Measurements from ENCODE around the gene CPXCR1.
"Not testable (repeated sequence)": the region's sequence is repeated elsewhere in the genome, so short reads cannot be mapped to it uniquely, and the experiment has no call there.

The CPXCR1 gene

GRCh38 chrX:88746925-88747324, at the start of gene CPXCR1:
Gene CPXCR1, plus strand, starts transcription at chrX:88747225. Its CDS starts 6,190 bp downstream, at chrX:88753415.
- H3K27me3 ChIP-seq (ENCODE audit: insufficient read depth, low read length), result no peaks in the 10 kb centered on the region
- no peak within 1 kb of the TSS for H2AFZ ChIP-seq (ENCODE audit: low read depth, low read length)
- H3K36me3 ChIP-seq (ENCODE audit: insufficient read depth, low read length), result no peaks in the 10 kb centered on the region
- no peaks in the 10 kb centered on the region for H3K9me3 ChIP-seq (ENCODE audit: low read length)
- no peak within 1 kb of the TSS for H3K4me3 ChIP-seq (ENCODE audit: low read length)
- H3K4me1 ChIP-seq (ENCODE audit: insufficient read depth, low read length), result no peaks in the 10 kb centered on the region

- Histone ChIP-seq H2AFZ (ENCODE audit: low read depth, low read length) (no peak overlapping the region), H3K4me1 (ENCODE audit: insufficient read depth, low read length) (no peaks in the 10 kb centered on the region), H3K27me3 (ENCODE audit: insufficient read depth, low read length) (no peaks in the 10 kb centered on the region), H3K9me3 (ENCODE audit: low read length) (no peaks in the 10 kb centered on the region), H3K36me3 (ENCODE audit: insufficient read depth, low read length) (no peaks in the 10 kb centered on the region), H3K4me3 (ENCODE audit: low read length) (no peak overlapping the region)
These were observed 11.2 kb upstream of the CPXCR1 start for GRCh38 chrX:88735835-88736234.

- not testable (repeated sequence) for H3K36me3 ChIP-seq (ENCODE audit: insufficient read depth, low read length); H3K4me3 ChIP-seq (ENCODE audit: low read length); H3K4me1 ChIP-seq (ENCODE audit: insufficient read depth, low read length); H2AFZ ChIP-seq (ENCODE audit: low read depth, low read length); H3K9me3 ChIP-seq (ENCODE audit: low read length); H3K27me3 ChIP-seq (ENCODE audit: insufficient read depth, low read length)
These were observed 810 bp upstream of the CPXCR1 start for GRCh38 chrX:88746215-88746614.

GRCh38 chrX:88752339-88752738, 5.3 kb downstream of the CPXCR1 start:
- H3K36me3 ChIP-seq (ENCODE audit: insufficient read depth, low read length); H2AFZ ChIP-seq (ENCODE audit: low read depth, low read length); H3K4me3 ChIP-seq (ENCODE audit: low read length); H3K9me3 ChIP-seq (ENCODE audit: low read length); H3K27me3 ChIP-seq (ENCODE audit: insufficient read depth, low read length); H3K4me1 ChIP-seq (ENCODE audit: insufficient read depth, low read length): not testable (repeated sequence)

GRCh38 chrX:88789825-88790224, 42.8 kb downstream of the CPXCR1 start:
- Histone ChIP-seq H2AFZ (ENCODE audit: low read depth, low read length) (no peak overlapping the region), H3K4me3 (ENCODE audit: low read length) (no peak overlapping the region), H3K4me1 (ENCODE audit: insufficient read depth, low read length) (no peaks in the 10 kb centered on the region), H3K27me3 (ENCODE audit: insufficient read depth, low read length) (no peaks in the 10 kb centered on the region), H3K36me3 (ENCODE audit: insufficient read depth, low read length) (no peaks in the 10 kb centered on the region), H3K9me3 (ENCODE audit: low read length) (no peaks in the 10 kb centered on the region)
